ENCODE data around the gene PSD2.

The PSD2 gene

GRCh38 chr5:139759219-139759721 lies 36.3 kb upstream of the PSD2 start:
- CTCF ChIA-PET: interaction anchor here (1.2 to 1.5 kb wide), 2 partner anchors 17 to 124 kb away, joined by 3 to 6 read pairs; no protein-coding TSS in a partner anchor
- Mint-ChIP-seq H3K27ac (no peak overlapping the region), H3K9me3 (no peaks in the 10 kb centered on the region), H3K4me3 (no peak overlapping the region), H3K36me3 (no peaks in the 10 kb centered on the region), H3K4me1 (peaks cover 6% of the 10 kb centered on the region), H3K27me3 (peaks cover 94% of the 10 kb centered on the region)
- no peak for DNase-seq

DNA sequence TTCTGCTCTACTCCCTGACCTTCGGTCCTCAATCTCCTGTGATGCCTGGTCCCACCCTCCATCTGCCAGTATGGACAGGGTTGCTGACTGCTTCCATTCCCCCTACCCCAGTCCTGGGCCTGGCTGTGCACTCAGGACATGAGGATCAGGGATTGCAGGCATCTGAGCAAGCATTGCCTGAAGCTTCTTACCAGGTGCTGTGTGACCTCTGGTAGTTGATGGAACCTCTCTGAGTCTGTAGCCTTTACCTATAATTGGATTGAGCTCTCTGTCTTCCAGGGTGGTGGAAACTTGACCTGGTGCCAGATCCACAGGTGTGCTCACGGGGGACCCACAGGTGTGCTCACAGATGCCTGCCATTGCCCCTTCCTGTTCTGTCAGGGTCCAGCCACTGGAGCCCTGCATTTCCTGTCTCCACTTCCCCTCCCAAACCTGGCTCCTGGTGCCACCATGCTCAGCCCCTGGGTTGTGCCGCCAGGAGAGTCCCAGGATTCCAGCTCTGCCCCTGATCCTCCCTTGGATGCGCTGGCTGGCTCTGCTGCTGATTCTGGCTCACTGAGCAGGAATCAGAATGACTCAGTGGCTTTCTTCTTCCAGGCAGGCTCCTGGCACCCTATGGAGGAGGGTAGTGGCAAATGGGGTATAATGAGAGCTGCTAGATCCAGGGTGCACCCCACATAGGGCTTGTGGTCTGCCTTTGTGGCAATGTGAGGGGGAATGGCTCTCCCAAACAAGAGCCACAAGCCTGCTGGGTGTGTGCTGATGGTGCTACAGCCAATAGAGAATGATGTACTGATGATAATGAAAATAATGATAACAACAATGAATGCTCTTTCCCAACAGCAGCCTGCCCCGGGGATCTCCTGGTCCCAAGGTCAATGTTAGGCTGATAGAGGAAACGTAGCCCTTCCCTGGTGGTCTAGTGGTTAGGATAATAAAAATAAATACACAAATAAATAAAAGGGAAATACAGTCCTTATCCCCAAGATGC lies 35.2 kb upstream of the PSD2 start:
- H3K27ac Mint-ChIP-seq: peak overlapping the region; percentile 58
- CTCF ChIA-PET: no interaction called here
- H3K4me3 Mint-ChIP-seq: no peak overlapping the region
- peaks cover 94% of the 10 kb centered on the region for H3K27me3 Mint-ChIP-seq
- H3K4me1 Mint-ChIP-seq: peaks cover 8% of the 10 kb centered on the region
- H3K9me3 Mint-ChIP-seq: no peaks in the 10 kb centered on the region
- DNase-seq: no peak
- no peaks in the 10 kb centered on the region for H3K36me3 Mint-ChIP-seq

GRCh38 chr5:139761057-139761450 lies 34.6 kb upstream of the PSD2 start:
- CTCF ChIA-PET: interaction anchor here (1.4 to 2.8 kb wide), 2 partner anchors 9 to 14 kb away, joined by 4 to 8 read pairs; no protein-coding TSS in a partner anchor
- Mint-ChIP-seq H3K27me3 (peaks cover 94% of the 10 kb centered on the region), H3K36me3 (no peaks in the 10 kb centered on the region), H3K9me3 (no peaks in the 10 kb centered on the region), H3K27ac (no peak overlapping the region), H3K4me1 (peaks cover 8% of the 10 kb centered on the region), H3K4me3 (no peak overlapping the region)
- no peak for DNase-seq

DNA sequence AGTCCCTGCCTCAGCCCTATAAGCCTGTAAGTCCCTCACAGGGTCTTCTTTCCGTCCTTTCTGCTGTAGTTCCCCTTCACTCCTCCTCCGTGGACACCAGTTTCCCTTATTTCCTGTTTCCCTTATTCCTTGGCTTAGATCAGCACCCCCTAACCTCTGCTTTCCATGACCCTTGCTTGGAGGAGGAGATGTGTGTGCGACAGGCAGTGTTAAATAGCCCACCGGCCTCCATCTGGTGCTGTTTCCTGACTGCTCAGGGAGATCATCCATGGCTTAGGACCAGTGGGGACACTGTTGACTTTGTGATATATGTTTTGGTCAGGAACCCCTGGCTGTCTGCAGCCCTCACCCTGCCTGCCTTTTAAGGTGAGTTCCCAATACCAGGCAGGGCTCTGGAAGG lies 34.1 kb upstream of the PSD2 start:
- CTCF ChIA-PET: interaction anchor here (1.4 to 2.8 kb wide), 2 partner anchors 9 to 14 kb away, joined by 4 to 8 read pairs; no protein-coding TSS in a partner anchor
- Mint-ChIP-seq H3K27ac (no peak overlapping the region), H3K36me3 (no peaks in the 10 kb centered on the region), H3K9me3 (no peaks in the 10 kb centered on the region), H3K4me3 (no peak overlapping the region), H3K27me3 (peaks cover 94% of the 10 kb centered on the region), H3K4me1 (peaks cover 8% of the 10 kb centered on the region)
- no peak for DNase-seq

- H3K27me3 Mint-ChIP-seq: peaks cover 93% of the 10 kb centered on the region
- H3K27ac Mint-ChIP-seq: no peak overlapping the region
Measured at GRCh38 chr5:139762615-139763170, 32.9 kb upstream of the PSD2 start.

DNA sequence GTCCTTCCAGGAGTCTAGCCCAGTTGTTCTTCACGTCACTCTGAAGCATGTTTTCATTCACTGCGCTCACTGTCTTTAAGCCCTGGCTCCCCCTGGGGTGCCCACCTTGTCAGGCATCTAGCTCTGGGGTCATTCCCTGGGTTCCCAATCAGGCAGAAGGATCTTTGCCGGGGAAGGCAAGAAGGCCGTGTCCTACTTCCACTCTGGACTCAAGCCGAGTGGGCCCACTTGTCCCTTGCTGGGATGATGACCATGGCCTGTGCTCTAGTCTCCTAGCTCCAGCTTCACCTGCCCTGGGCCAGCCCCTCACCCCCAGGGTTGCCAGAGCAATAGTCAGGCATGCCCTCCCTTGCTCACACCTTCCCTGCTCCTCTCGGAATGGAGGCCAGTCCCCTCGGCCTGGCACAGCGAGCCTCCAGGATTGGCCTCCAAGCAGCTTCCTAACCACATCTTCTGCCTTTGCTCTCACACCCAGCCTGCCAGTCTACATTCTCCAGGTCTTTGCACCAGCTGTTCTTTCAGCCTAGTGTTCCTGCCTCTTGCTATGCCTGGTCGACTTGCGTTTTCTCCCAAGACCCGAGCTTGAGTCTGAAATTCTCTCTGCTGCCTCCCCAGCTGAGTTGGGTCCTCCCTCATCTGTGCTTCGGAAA lies 32.2 kb upstream of the PSD2 start:
- H3K27me3 Mint-ChIP-seq: peaks cover 90% of the 10 kb centered on the region
- H3K27ac Mint-ChIP-seq: no peak overlapping the region
- H3K36me3 Mint-ChIP-seq: no peaks in the 10 kb centered on the region
- no peaks in the 10 kb centered on the region for H3K9me3 Mint-ChIP-seq
- peaks cover 8% of the 10 kb centered on the region for H3K4me1 Mint-ChIP-seq
- no peak overlapping the region for H3K4me3 Mint-ChIP-seq
- no peak for DNase-seq
- CTCF ChIA-PET: interaction anchor here (0.8 to 2.8 kb wide), 7 partner anchors 11 to 341 kb away, joined by 3 to 8 read pairs (median 5); no protein-coding TSS in a partner anchor

More at GRCh38 chr5:139762615-139763170, 32.9 kb upstream of the PSD2 start:
- H3K4me1 Mint-ChIP-seq: peaks cover 8% of the 10 kb centered on the region
- CTCF ChIA-PET: interaction anchor here (0.8 to 2.8 kb wide), 3 partner anchors 12 to 129 kb away, joined by 3 to 8 read pairs (median 7); no protein-coding TSS in a partner anchor
- H3K4me3 Mint-ChIP-seq: no peak overlapping the region
- no peaks in the 10 kb centered on the region for H3K9me3 Mint-ChIP-seq
- no peaks in the 10 kb centered on the region for H3K36me3 Mint-ChIP-seq
- DNase-seq: no peak

DNA sequence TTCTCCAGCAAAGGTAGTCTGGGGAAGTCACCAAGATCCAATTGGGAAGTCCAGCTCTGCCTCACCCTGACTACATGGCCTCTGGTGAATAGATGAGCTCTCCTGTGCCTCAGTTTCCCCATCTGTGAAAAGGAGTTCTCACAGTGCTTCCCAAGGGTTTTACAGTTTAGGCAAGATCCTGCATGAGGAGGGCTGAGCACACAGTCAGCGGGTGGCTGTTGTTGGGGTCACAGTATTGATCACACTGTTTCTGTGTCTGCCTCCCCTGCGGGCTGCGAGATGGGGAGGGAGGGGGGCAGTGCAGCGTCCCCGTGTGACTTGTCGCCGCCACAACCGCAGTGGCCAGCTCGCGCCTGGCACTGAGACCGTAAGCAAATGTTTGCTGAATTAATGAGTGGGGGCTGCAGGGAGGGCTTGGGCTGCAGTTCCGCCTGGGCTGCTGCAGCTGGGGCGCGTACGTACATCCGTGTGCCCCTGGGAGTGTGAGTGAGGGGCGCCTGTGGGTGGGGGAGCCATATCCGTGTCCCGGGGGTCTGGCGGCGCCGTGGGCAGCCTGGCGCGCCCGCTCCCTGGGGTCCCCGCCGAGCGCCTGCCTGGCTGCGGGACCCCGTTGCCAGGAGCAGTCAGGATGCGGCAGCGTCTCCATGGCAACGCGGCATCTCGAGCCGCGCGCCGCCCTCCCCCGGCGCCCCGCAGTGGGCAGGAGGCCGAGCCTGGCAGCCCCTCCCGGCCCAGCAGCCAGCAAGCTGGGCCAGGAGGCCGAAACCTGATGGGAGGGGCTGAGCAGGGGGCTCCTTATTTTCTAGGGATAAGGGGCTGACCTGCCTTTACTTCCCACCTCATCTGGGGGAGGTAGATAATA lies 31.4 kb upstream of the PSD2 start:
- H3K9me3 Mint-ChIP-seq: no peaks in the 10 kb centered on the region
- H3K4me3 Mint-ChIP-seq: no peak overlapping the region
- no peaks in the 10 kb centered on the region for H3K36me3 Mint-ChIP-seq
- CTCF ChIA-PET: interaction anchor here (0.5 to 2.8 kb wide), 7 partner anchors 11 to 341 kb away, joined by 3 to 8 read pairs (median 5); no protein-coding TSS in a partner anchor
- no peak overlapping the region for H3K27ac Mint-ChIP-seq
- H3K4me1 Mint-ChIP-seq: peaks cover 8% of the 10 kb centered on the region
- peak; percentile 47 for DNase-seq
- peaks cover 88% of the 10 kb centered on the region for H3K27me3 Mint-ChIP-seq

DNA sequence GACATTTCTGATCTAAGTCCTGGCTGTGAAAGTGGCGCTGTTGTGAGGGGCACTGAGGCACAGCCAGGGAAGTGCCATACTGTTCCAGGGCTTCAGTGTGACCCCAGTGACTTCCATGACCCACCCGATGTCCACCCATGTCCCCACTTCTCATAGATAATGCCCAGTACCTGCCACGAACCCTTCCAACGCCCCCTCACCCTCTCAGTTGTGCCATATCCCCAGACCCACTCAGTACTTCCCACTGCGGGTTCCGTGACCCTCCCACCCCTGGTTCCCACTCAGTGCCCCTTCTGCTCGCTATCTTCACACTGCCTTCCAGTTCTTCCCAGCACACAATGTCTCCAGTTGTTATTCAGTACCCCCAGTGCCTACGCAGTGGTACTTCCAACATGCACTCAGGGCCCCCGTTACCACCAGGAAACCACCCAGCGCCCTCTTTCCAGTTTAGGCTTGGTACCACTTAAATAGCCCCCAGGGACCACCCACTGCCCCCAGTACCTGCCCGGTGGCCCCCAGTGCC lies 30.7 kb upstream of the PSD2 start:
- H3K27me3 Mint-ChIP-seq: peaks cover 87% of the 10 kb centered on the region
- no peaks in the 10 kb centered on the region for H3K36me3 Mint-ChIP-seq
- CTCF ChIA-PET: interaction anchor here (0.6 to 3.8 kb wide), 29 partner anchors 8 to 389 kb away, joined by 3 to 91 read pairs (median 4); no protein-coding TSS in a partner anchor
- peaks cover 8% of the 10 kb centered on the region for H3K4me1 Mint-ChIP-seq
- H3K27ac Mint-ChIP-seq: no peak overlapping the region
- no peaks in the 10 kb centered on the region for H3K9me3 Mint-ChIP-seq
- H3K4me3 Mint-ChIP-seq: peak overlapping the region; percentile 63
- no peak for DNase-seq

- Mint-ChIP-seq H3K4me1 (peaks cover 8% of the 10 kb centered on the region), H3K27me3 (peaks cover 81% of the 10 kb centered on the region), H3K4me3 (peak overlapping the region; percentile 63), H3K9me3 (no peaks in the 10 kb centered on the region), H3K27ac (no peak overlapping the region), H3K36me3 (no peaks in the 10 kb centered on the region)
- DNase-seq: peak; percentile 85
- CTCF ChIA-PET: interaction anchor here (0.6 to 3.8 kb wide), 39 partner anchors 9 to 388 kb away, joined by 3 to 91 read pairs (median 3); no protein-coding TSS in a partner anchor
Measured at GRCh38 chr5:139765409-139766217, 30.0 kb upstream of the PSD2 start.

- no peaks in the 10 kb centered on the region for H3K9me3 Mint-ChIP-seq
- H3K4me1 Mint-ChIP-seq: peaks cover 8% of the 10 kb centered on the region
- DNase-seq: no peak
- H3K36me3 Mint-ChIP-seq: no peaks in the 10 kb centered on the region
- no peak overlapping the region for H3K27ac Mint-ChIP-seq
- H3K27me3 Mint-ChIP-seq: peaks cover 73% of the 10 kb centered on the region
- CTCF ChIA-PET: interaction anchor here (1.1 to 3.8 kb wide), 4 partner anchors 9 to 134 kb away, joined by 4 to 91 read pairs (median 24); no protein-coding TSS in a partner anchor
- no peak overlapping the region for H3K4me3 Mint-ChIP-seq
Measured at GRCh38 chr5:139767960-139768359, 27.6 kb upstream of the PSD2 start.

DNA sequence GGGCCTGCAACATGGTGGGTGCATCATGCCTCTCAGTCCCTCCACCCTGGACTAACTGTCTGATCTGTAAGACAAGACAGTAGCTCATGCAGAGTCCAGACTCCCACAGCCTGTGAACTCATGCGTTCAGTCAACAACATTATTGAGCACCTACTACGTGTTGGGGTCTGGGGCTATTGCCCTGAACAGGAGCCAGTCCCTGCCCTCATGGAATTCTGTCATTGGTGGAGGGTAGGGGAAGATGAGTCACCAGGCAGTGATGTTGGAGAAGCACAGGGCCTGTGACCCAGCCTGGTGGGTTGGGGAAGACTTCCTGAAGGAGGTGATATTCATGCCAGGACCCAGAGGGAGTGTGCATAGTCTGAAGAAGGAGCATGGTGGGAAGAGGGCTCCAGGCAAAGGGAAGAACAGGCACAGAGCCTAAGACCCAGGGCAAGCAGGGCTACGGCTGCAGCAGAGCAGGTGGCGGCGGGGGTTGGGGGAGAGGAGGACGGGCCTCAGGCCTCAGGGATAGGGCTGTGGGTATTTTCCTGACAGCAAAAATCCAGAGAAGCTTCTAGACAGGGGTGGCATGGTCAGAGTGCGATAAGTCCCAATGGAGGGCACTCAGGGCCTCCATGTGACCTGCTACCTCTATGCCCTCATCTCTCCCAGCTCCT lies 26.7 kb upstream of the PSD2 start:
- no peaks in the 10 kb centered on the region for H3K36me3 Mint-ChIP-seq
- H3K4me1 Mint-ChIP-seq: peaks cover 8% of the 10 kb centered on the region
- CTCF ChIA-PET: interaction anchor here (2.1 to 3.8 kb wide), 2 partner anchors 19 to 135 kb away, joined by 6 to 91 read pairs; no protein-coding TSS in a partner anchor
- H3K27ac Mint-ChIP-seq: no peak overlapping the region
- no peak for DNase-seq
- peaks cover 71% of the 10 kb centered on the region for H3K27me3 Mint-ChIP-seq
- H3K9me3 Mint-ChIP-seq: no peaks in the 10 kb centered on the region
- H3K4me3 Mint-ChIP-seq: no peak overlapping the region

- no peak for DNase-seq
- H3K9me3 Mint-ChIP-seq: no peaks in the 10 kb centered on the region
- H3K4me3 Mint-ChIP-seq: no peak overlapping the region
- CTCF ChIA-PET: interaction anchor here (1.4 kb wide), 1 partner anchor 134 kb away, joined by 7 read pairs; no protein-coding TSS in a partner anchor
- peaks cover 71% of the 10 kb centered on the region for H3K27me3 Mint-ChIP-seq
- no peaks in the 10 kb centered on the region for H3K36me3 Mint-ChIP-seq
- no peak overlapping the region for H3K27ac Mint-ChIP-seq
- peaks cover 8% of the 10 kb centered on the region for H3K4me1 Mint-ChIP-seq
Measured at GRCh38 chr5:139769477-139769876, 26.1 kb upstream of the PSD2 start.

Measured in activated naive CD4-positive, alpha-beta T cell treated with anti-CD3 and anti-CD28 coated beads, Interleukin-2, amount 10 ng/mL, durations not matched to agents 7 days and 5 days (primary cell).